HepG2 (cell line): ENCODE measurements around the gene ZFHX3. TPM values are rescaled to one million over a fixed set of nuclear protein-coding genes. Genes with fewer than 3 reads are reported as not detected.

Source experiments
- ATF2 ChIP-seq: sonication (generic); formaldehyde crosslinking; IDR thresholded peaks from 2 replicates; pipeline ENCODE4 v1.4.0; 2020; ENCODE audit warnings: missing genetic modification reagents
- CEBPG ChIP-seq: IDR thresholded peaks from 2 replicates; pipeline ENCODE4 v1.6.1; 2016
- EP300 ChIP-seq, 3 experiments: sonication (generic) in 1 of 3; formaldehyde crosslinking in 1 of 3; IDR thresholded peaks; 2 replicates each; pipeline versions ENCODE4 v1.5.1 to v1.6.1; 2011 to 2020; ENCODE audit warnings: low read depth in 2 of 3, low read length in 2 of 3, borderline replicate concordance in 1 of 3, improper control_type of control experiment in 1 of 3, mild to moderate bottlenecking in 1 of 3, missing genetic modification reagents in 1 of 3, moderate library complexity in 1 of 3
- HDAC1 ChIP-seq: sonication (generic); formaldehyde crosslinking; IDR thresholded peaks from 2 replicates; pipeline ENCODE4 v1.5.1; 2020; ENCODE audit warnings: mild to moderate bottlenecking, missing genetic modification reagents
- HNF1A ChIP-seq, 2 experiments: sonication (generic) in 1 of 2; formaldehyde crosslinking in 1 of 2; IDR thresholded peaks; 2 replicates each; pipeline versions ENCODE4 v1.4.0 to v1.6.1; 2016 to 2020; ENCODE audit warnings: borderline replicate concordance in 1 of 2, low read depth in 1 of 2, mild to moderate bottlenecking in 1 of 2, missing genetic modification reagents in 1 of 2
- JUN ChIP-seq: sonication (generic); formaldehyde crosslinking; IDR thresholded peaks from 2 replicates; pipeline ENCODE4 v1.4.0; 2020; ENCODE audit warnings: mild to moderate bottlenecking, missing genetic modification reagents
- MZF1 ChIP-seq: sonication (generic); formaldehyde crosslinking; IDR thresholded peaks from 2 replicates; pipeline ENCODE4 v1.8.1; 2023; ENCODE audit warnings: mild to moderate bottlenecking, missing genetic modification reagents, borderline replicate concordance
- RBM22 ChIP-seq: fragments of 200-400 bp; formaldehyde crosslinking; optimal IDR thresholded peaks from 2 replicates; pipeline ENCODE3; 2017; ENCODE audit warnings: mild to moderate bottlenecking, low read length, moderate library complexity
- ZHX1 ChIP-seq: sonication (generic); formaldehyde crosslinking; IDR thresholded peaks from 2 replicates; pipeline ENCODE4 v1.8.1; 2022; ENCODE audit warnings: low read depth, mild to moderate bottlenecking, missing genetic modification reagents
- ZNF121 ChIP-seq: sonication (generic); formaldehyde crosslinking; IDR thresholded peaks from 2 replicates; pipeline ENCODE4 v1.5.0; 2020; ENCODE audit warnings: mild to moderate bottlenecking, missing genetic modification reagents
- ZNF274 ChIP-seq: sonication (generic); formaldehyde crosslinking; IDR thresholded peaks from 2 replicates; pipeline ENCODE4 v1.5.1; 2020; ENCODE audit warnings: mild to moderate bottlenecking, missing genetic modification reagents
- ZNF383 ChIP-seq: sonication (generic); formaldehyde crosslinking; IDR thresholded peaks from 2 replicates; pipeline ENCODE4 v1.4.0; 2020; ENCODE audit warnings: missing genetic modification reagents, mild to moderate bottlenecking, borderline replicate concordance
- ZNF670 ChIP-seq: sonication (generic); formaldehyde crosslinking; IDR thresholded peaks from 2 replicates; pipeline ENCODE4 v1.8.0; 2022; ENCODE audit warnings: mild to moderate bottlenecking, missing genetic modification reagents, borderline replicate concordance
- ZNF7 ChIP-seq: IDR thresholded peaks from 2 replicates; pipeline ENCODE4 v1.6.1; 2016; ENCODE audit warnings: missing biosample characterization, missing genetic modification reagents
- ZNF782 ChIP-seq: sonication (generic); formaldehyde crosslinking; IDR thresholded peaks from 2 replicates; pipeline ENCODE4 v1.4.0; 2020; ENCODE audit warnings: missing genetic modification reagents, mild to moderate bottlenecking, borderline replicate concordance
- polyA plus RNA-seq, 8 experiments: library from polyadenylated mRNA; depleted of rRNA in 3 of 8; stranded (reverse) in 7 of 8; unstranded in 1 of 8; fragments of >200 nt; fragmentation: Illumina TruSeq in 4 of 8; extraction: Trizol in 4 of 8; gene quantifications; 2 replicates each; pipeline versions ENCODE4 v1.2.1 to v1.2.3, GENCODE V29; 2011 to 2016; ENCODE audit warnings: low read depth in 4 of 8, missing spikeins in 1 of 8, mixed read lengths in 1 of 8; ENCODE audit not compliant: insufficient read depth in 1 of 8
- total RNA-seq, 5 experiments: library from RNA; depleted of rRNA; stranded (reverse); fragments of >200 nt; fragmentation: Illumina TruSeq; extraction: Trizol; gene quantifications; 2 replicates each; pipeline ENCODE4 v1.2.3, GENCODE V29; 2016; ENCODE audit warnings: low read depth in 1 of 5

The ZFHX3 gene
- total and polyA plus RNA-seq, 2 of the 13 experiments (the other 11 are each of a cell fraction or from before 2014, with no cell fraction given) = 5.0 to 6.0 TPM

- TF ChIP-seq HNF1A (IDR thresholded peaks at IDR 0.05; ENCODE audit: low read depth) = no peak
- TF ChIP-seq HNF1A (CRISPR knock-in tag; IDR thresholded peaks at IDR 0.05; ENCODE audit: borderline replicate concordance) = peak; percentile 71
- TF ChIP-seq ZNF383 (CRISPR knock-in tag) = peak; percentile 84; the same call in 1 of the 2 replicates
- peak; percentile 18; the same call in 1 of the 2 replicates for TF ChIP-seq HDAC1
- TF ChIP-seq EP300 (IDR thresholded peaks at IDR 0.05; ENCODE audit: low read depth in 2 of 2, low read length in 2 of 2) = peak; percentile 71 to 82; a peak in 3 of 4 replicates
- TF ChIP-seq EP300 (CRISPR knock-in tag; IDR thresholded peaks at IDR 0.05; ENCODE audit: borderline replicate concordance) = peak; percentile 46
- TF ChIP-seq MZF1 (CRISPR knock-in tag) = no peak
- no peak for TF ChIP-seq ZNF670 (CRISPR knock-in tag)
- TF ChIP-seq ZHX1 (CRISPR knock-in tag) = 0 out of 2 replicates have a peak, but pooled peaks have one; percentile 33
- peak; percentile 82; the same call in 1 of the 2 replicates for TF ChIP-seq ZNF782 (CRISPR knock-in tag)
- TF ChIP-seq RBM22 = no peak
- 0 out of 2 replicates have a peak, but pooled peaks have one; percentile 10 for TF ChIP-seq ZNF7 (CRISPR knock-in tag)
- peak; percentile 47; the same call in 1 of the 2 replicates for TF ChIP-seq CEBPG
- TF ChIP-seq ZNF121 (CRISPR knock-in tag) = peak; percentile 72; the same call in 1 of the 2 replicates
- TF ChIP-seq ZNF274 = peak; percentile 63; the same call in 1 of the 2 replicates
- 0 out of 2 replicates have a peak, but pooled peaks have one; percentile 53 for TF ChIP-seq ATF2 (CRISPR knock-in tag)
- peak; percentile 59; the same call in 1 of the 2 replicates for TF ChIP-seq JUN
These were observed 169.3 kb downstream of the ZFHX3 start (continued) for GRCh38 chr16:72878301-72879269.
